Frontal cortex (tissue), 4 donors: Measurements from ENCODE around the gene DCAF10. TPM values are rescaled to one million over a fixed set of nuclear protein-coding genes. Genes with fewer than 3 reads are reported as not detected.
"Not testable (repeated sequence)": the region's sequence is repeated elsewhere in the genome, so short reads cannot be mapped to it uniquely, and the experiment has no call there.

Source experiments
- DNase-seq, 2 donors: peaks; one replicate each; pipeline ENCODE4 v3.0.0; 2012; ENCODE audit warnings: low spot score in 2 of 2
- FAIRE-seq: peaks from 2 replicates; lab custom pipeline; 2012; peaks lifted over from hg19 to GRCh38; lab: Jason Lieb, UNC
- total RNA-seq: library from RNA; depleted of rRNA; stranded (reverse); fragments of >200 nt; gene quantifications from one replicate; pipeline ENCODE4 v1.2.3, GENCODE V29; 2014
- donor health status: control.
- donor health status: control.
- donor health status: control.

The DCAF10 gene
- total RNA-seq, 1 donor from 2014 or later = 23.2 TPM

DNA sequence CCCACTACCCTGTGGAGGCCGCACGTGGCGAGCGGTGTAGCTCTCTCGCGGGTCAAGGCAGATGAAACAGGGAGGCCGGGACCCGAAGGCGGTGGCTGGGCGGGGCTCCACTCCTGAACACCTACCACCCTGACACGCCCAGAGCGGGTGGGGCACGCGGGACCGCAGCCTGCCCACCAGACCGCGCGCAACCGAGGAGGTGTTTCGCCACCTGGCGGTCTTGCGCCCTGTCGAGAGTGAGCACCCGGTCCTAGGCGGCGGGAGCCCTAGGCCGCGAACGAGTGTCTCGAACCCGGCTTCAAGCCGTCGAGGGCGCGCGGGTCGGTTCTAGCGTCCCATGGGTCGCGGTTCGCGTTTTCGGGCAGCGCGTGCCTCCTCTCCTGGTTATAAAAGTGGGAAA is 13.5 kb upstream of the DCAF10 start:
- FAIRE-seq = no peak

DNA sequence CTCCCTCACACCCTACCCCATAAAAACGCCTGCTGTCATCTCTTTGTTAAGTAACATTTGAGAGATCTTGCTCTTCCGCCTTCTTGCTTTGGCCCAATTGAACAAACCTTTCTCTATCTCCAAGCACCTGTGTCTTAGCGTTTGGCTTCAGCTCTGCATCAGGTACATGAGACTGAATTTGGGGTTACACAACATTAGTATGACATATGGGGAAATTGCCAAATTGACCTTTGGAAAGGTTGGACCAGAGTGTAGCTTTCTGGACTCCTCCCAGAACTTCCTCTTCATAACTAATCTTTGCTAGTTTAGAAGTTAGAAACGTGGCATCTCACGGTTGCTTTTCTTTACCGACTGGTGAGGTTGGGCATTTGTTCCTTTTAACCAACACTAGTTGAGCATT is 12.3 kb upstream of the DCAF10 start:
- no peak for DNase-seq
- no peak for FAIRE-seq

More for the DNA sequence above, 13.5 kb upstream of the DCAF10 start:
- DNase-seq = no peak

GRCh38 chr9:37790096-37790495 is 10.5 kb upstream of the DCAF10 start:
- no peak for FAIRE-seq
- no peak for DNase-seq

DNA sequence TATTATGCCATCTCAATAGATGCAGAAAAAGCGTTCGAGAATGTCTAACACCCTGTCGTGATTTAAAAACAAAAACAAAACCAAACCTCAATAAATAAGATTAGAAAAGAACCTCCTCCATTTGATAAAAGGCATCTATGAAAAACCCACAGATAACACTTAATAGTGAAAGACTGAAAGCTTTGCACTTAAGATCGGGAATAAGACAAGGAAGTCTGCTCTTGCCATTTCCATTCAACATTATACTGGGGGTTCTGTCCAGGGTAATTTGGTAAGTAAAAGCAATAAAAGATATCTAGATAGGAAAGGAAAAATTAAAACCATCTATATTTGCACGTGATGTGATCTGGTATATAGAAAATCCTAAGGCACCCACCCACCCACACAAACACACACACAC is 8.5 kb upstream of the DCAF10 start:
- FAIRE-seq (no peak), DNase-seq (no peak)

GRCh38 chr9:37796232-37796631 is 4.4 kb upstream of the DCAF10 start:
- FAIRE-seq (no peak), DNase-seq (no peak)

DNA sequence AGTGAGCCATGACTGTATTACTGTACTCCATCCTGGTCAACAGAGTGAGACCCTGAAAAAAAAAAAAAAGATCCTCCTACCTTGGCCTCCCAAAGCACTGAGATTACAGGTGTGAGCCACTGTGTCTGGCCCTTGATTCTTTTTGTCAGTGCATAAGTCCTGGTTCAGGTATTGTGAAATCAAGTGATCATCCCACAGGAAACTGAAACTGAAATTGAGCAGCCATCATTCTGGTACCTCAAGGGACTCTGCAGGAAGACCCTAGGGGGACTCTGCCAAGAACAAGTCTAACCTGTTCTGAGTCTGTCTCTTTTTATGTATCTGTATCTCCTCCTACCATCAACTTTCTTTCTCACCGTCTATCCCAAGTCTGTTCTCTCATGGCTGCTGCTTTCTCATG is 1.9 kb upstream of the DCAF10 start:
- no peak for FAIRE-seq
- no peak for DNase-seq

- FAIRE-seq (no peak), DNase-seq (no peak)
Measured at GRCh38 chr9:37801287-37801850, 772 bp downstream of the DCAF10 start.

GRCh38 chr9:37801959-37802711 is 1.5 kb downstream of the DCAF10 start:
- FAIRE-seq (no peak), DNase-seq (no peak)

GRCh38 chr9:37806271-37806670 is 5.7 kb downstream of the DCAF10 start:
- FAIRE-seq (no peak), DNase-seq (no peak)

DNA sequence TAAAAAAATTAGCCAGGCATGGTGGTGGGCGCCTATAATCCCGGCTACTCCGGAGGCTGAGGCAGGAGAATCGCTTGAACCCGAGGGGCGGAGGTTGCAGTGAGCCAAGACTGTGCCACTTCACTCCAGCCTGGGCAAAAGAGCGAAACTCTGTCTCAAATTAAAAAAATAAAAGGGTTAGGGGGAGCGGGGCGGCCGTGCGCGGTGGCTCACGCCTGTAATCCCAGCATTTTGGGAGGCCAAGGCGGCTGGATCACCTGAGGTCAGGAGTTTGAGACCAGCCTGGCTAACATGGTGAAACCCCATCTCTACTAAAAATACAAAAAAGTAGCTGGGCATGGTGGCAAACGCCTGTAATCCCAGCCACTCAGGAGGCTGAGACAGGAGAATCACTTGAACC is 9.1 kb downstream of the DCAF10 start:
- not testable (repeated sequence) for FAIRE-seq, DNase-seq

- no peak for FAIRE-seq
- DNase-seq = no peak
Measured at GRCh38 chr9:37811906-37812476, 11.4 kb downstream of the DCAF10 start.

GRCh38 chr9:37812773-37813379 is 12.3 kb downstream of the DCAF10 start:
- DNase-seq = no peak
- no peak for FAIRE-seq

- no peak for FAIRE-seq
- no peak for DNase-seq
Measured at GRCh38 chr9:37818849-37819248, 18.3 kb downstream of the DCAF10 start.

DNA sequence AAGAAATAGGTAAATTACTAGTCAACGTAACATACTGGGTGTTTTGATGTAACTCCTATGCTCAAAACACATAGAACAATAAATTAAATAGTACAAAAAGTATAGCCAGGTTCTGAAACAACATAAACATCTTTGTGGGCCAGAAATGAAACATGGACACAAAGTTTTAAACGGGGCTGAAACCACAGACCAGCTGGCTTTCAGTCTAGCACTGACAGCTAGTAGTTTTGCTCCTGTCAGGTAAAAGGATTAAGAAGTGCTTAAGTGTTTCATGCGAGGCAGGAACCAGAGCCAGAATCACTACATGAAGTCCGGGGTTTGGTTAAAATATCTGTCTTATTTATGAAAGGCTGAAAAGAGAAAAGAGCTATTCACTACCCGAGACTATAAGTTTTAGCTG is 19.5 kb downstream of the DCAF10 start:
- FAIRE-seq = no peak
- no peak for DNase-seq

DNA sequence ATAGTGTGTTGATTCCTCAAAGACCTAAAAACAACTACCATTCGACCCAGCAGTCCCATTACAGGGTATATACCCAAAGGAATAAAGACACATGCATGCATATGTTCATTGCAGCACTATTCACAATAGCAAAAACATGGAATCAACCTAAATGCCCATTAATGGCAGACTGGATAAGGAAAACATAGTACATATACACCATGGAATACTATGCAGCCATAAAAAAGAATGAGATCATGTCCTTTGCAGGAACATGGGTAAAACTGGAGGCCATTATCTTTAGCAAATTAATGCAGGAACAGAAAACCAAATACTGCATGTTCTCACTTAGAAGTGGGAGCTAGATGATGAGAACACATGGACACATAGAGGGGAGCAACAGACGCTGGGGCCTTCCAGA is 24.6 kb downstream of the DCAF10 start:
- FAIRE-seq, DNase-seq: not testable (repeated sequence)

DNA sequence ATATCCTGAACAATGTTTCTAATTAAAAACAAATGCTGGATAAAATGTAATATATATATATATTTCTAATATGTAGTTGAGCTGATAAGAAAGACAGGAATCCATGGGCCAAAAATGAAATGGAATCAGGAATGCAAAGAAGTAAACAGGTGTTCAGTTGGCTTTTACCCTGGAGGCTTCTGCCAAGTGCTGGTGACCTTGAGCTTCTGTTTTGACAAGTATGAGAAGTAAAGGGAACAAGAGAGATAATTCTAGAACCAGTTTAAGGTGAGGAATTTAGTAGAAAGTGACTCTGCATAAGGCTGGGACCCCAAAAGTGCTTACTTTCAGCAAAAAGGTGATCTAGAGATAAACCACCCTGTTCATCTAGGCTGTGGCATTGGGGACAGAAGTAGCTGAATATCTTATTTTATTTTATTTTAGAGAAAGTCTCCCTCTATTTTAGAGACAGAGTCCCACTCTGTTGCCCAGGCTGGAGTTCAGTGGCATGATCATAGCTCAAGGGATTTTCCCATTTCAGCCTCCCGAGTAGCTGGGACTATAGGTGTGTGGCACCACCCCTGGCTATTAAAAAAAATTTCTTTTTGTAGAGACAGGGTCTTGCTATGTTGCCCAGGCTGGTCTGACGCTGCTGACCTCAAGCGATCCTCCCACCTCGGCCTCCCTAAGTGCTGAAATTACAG is 27.0 kb downstream of the DCAF10 start:
- FAIRE-seq (no peak), DNase-seq (no peak)

DNA sequence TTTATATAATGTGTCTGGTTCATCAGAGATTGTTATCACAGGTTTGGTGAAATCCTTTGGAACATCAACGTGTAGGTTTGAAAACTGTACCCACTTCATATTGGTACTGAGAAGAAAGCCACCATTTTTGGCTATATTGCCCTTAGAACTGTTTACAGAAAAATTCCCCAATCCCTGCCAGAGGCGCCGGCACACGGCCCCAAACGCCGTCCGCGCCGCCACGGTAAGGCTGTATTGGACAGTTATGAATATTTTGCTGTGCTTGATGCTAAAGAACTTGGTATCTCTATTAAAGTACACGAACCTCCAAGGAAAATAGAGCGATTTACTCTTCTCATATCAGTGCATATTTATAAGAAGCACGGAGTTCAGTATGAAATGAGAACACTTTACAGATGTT is 35.2 kb downstream of the DCAF10 start:
- FAIRE-seq (no peak), DNase-seq (no peak)

DNA sequence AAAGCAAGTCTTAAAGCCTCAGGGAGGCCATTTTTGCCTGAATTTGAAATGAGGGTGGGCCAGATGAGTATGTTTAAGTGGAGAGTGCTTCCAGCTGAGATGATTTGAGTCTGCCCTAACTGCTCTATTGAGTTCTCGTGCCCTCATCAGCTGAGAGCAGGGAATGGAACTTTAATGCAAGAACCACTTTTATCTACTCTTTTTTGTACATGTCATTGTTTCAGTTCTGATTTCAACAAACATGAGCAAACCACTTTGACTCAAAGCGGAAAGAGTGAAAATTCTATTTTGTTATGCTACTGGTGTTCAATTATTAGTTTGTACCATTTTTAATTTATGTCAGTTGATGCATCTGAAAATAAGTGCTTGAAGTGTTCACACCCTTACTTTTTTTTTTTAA is 35.8 kb downstream of the DCAF10 start:
- FAIRE-seq = no peak
- DNase-seq = no peak

GRCh38 chr9:37839496-37840461 is 39.2 kb downstream of the DCAF10 start:
- no peak for FAIRE-seq
- DNase-seq = no peak
